SK-N-SH (cell line): Measurements from ENCODE around the gene RNF157. TPM values are rescaled to one million over a fixed set of nuclear protein-coding genes. Genes with fewer than 3 reads are reported as not detected.

ENCODE experiments used
- CTCF ChIA-PET: fragments of 300-600, 350-600 bp; formaldehyde crosslinking; extraction: SDS; loops from one replicate; lab custom pipeline; 2021; lab: Yijun Ruan, JAX
- POLR2A ChIA-PET: fragments of 350-600 bp; sonication (Branson Sonifier 250); formaldehyde crosslinking; extraction: SDS; loops from one replicate; lab custom pipeline; 2020; ENCODE audit warnings: antibody characterized with exemption, inconsistent platforms; lab: Yijun Ruan, JAX
- DNase-seq: peaks from one replicate; pipeline ENCODE4 v3.0.0; 2012
- H2AFZ ChIP-seq: fragments of 200-600 bp; sonication (generic); 2 replicates; pipeline ENCODE4 v1.8.1; 2016; ENCODE audit warnings: antibody characterized with exemption, mild to moderate bottlenecking, low read depth
- H3F3A ChIP-seq: fragments of 200-600 bp; sonication (generic); replicated peaks from 2 replicates; pipeline ENCODE3; 2016; ENCODE audit warnings: antibody characterized with exemption, mild to moderate bottlenecking; ENCODE audit not compliant: insufficient read depth
- H3K27ac ChIP-seq, 2 experiments: fragments of 200-500 bp in 1 of 2; fragments of 200-600 bp in 1 of 2; sonication (Bioruptor generic) in 1 of 2; sonication (generic), shearing (Covaris generic) in 1 of 2; 2 replicates each; pipeline versions ENCODE4 v1.5.1 to v1.6.1; 2014 to 2016; ENCODE audit warnings: low read depth in 2 of 2, inconsistent platforms in 1 of 2, low read length in 1 of 2, mild to moderate bottlenecking in 1 of 2, mixed read lengths in 1 of 2
- H3K27me3 ChIP-seq: fragments of 200-600 bp; sonication (generic), shearing (Covaris generic); 2 replicates; pipeline ENCODE4 v1.6.1; 2016; ENCODE audit warnings: mixed run types; ENCODE audit not compliant: insufficient read depth
- H3K36me3 ChIP-seq, 2 experiments: fragments of 200-500 bp in 1 of 2; fragments of 200-600 bp in 1 of 2; sonication (Bioruptor generic) in 1 of 2; sonication (generic) in 1 of 2; replicated peaks in 1 of 2; 2 replicates each; pipeline versions ENCODE3 to v1.5.1; 2014 to 2016; ENCODE audit warnings: low read length in 1 of 2, mild to moderate bottlenecking in 1 of 2; ENCODE audit not compliant: insufficient read depth in 2 of 2, control insufficient read depth in 1 of 2
- H3K4me1 ChIP-seq, 2 experiments: fragments of 200-500 bp in 1 of 2; fragments of 200-600 bp in 1 of 2; sonication (Bioruptor generic) in 1 of 2; sonication (generic), shearing (Covaris generic) in 1 of 2; 2 replicates each; pipeline versions ENCODE4 v1.5.1 to v1.6.1; 2014 to 2016; ENCODE audit warnings: low read depth in 1 of 2, low read length in 1 of 2, mixed run types in 1 of 2; ENCODE audit not compliant: insufficient read depth in 2 of 2, control insufficient read depth in 1 of 2
- H3K4me2 ChIP-seq: fragments of 200-600 bp; sonication (generic), shearing (Covaris generic); 2 replicates; pipeline ENCODE4 v1.6.1; 2017; ENCODE audit warnings: mixed run types
- H3K4me3 ChIP-seq, 2 experiments: fragments of 200-500 bp in 1 of 2; fragments of 200-600 bp in 1 of 2; sonication (Bioruptor generic) in 1 of 2; sonication (generic), shearing (Covaris generic) in 1 of 2; 2 replicates each; pipeline versions ENCODE4 v1.5.1 to v1.8.1; 2014 to 2016; ENCODE audit warnings: low read depth in 2 of 2, inconsistent platforms in 1 of 2, low read length in 1 of 2, mild to moderate bottlenecking in 1 of 2, mixed read lengths in 1 of 2, moderate library complexity in 1 of 2
- H3K79me2 ChIP-seq: fragments of 200-600 bp; sonication (generic); 2 replicates; pipeline ENCODE4 v1.8.1; 2017; ENCODE audit warnings: mild to moderate bottlenecking; ENCODE audit not compliant: insufficient read depth
- H3K9ac ChIP-seq: fragments of 200-600 bp; sonication (generic); 2 replicates; pipeline ENCODE4 v1.6.1; 2017; ENCODE audit warnings: mixed run types
- H3K9me2 ChIP-seq: fragments of 200-600 bp; sonication (generic); 2 replicates; pipeline ENCODE4 v1.6.1; 2017; ENCODE audit warnings: mixed run types
- H3K9me3 ChIP-seq: fragments of 200-600 bp; sonication (generic); 2 replicates; pipeline ENCODE4 v1.6.1; 2017; ENCODE audit warnings: mixed run types, mild to moderate bottlenecking, moderate library complexity
- H4K20me1 ChIP-seq: fragments of 200-600 bp; sonication (generic); 2 replicates; pipeline ENCODE4 v1.6.1; 2017; ENCODE audit warnings: mild to moderate bottlenecking, mixed run types; ENCODE audit not compliant: insufficient read depth
- CHD2 ChIP-seq: fragments of 150-350 bp; IDR thresholded peaks from 2 replicates; pipeline ENCODE4 v1.6.1; 2018; ENCODE audit warnings: low read length; ENCODE audit not compliant: partially characterized antibody
- EZH2phosphoT487 ChIP-seq: fragments of 200-600 bp; sonication (generic); IDR thresholded peaks from 2 replicates; pipeline ENCODE4 v1.6.1; 2017; ENCODE audit warnings: low read depth, mixed run types, mild to moderate bottlenecking, antibody characterized with exemption, moderate library complexity, borderline replicate concordance
- GABPA ChIP-seq: IDR thresholded peaks from 2 replicates; pipeline ENCODE4 v1.4.0; 2012; ENCODE audit warnings: low read depth, mild to moderate bottlenecking
- NFIC ChIP-seq: IDR thresholded peaks from 2 replicates; pipeline ENCODE4 v1.4.0; 2012; ENCODE audit warnings: borderline replicate concordance
- NRF1 ChIP-seq: IDR thresholded peaks from 2 replicates; pipeline ENCODE4 v1.6.1; 2012; ENCODE audit warnings: low read depth, mild to moderate bottlenecking, low read length
- RXRA ChIP-seq: IDR thresholded peaks from 2 replicates; pipeline ENCODE4 v1.4.0; 2012; ENCODE audit warnings: low read depth, mild to moderate bottlenecking, borderline replicate concordance
- TAF1 ChIP-seq: IDR thresholded peaks from 2 replicates; pipeline ENCODE4 v1.6.1; 2012; ENCODE audit warnings: low read depth, mild to moderate bottlenecking, low read length, moderate library complexity, borderline replicate concordance
- TCF12 ChIP-seq: IDR thresholded peaks from 2 replicates; pipeline ENCODE4 v1.4.0; 2012
- WGBS: methylation state at CpG from one replicate; pipeline ENCODE4 v1.1.6; 2017; ENCODE audit warnings: low lambda C conversion rate; 5-methylcytosine and 5-hydroxymethylcytosine counted together
- polyA plus RNA-seq, 3 experiments: library from polyadenylated mRNA; depleted of rRNA; stranded (reverse); fragments of >200 nt; gene quantifications; 2 replicates each; pipeline ENCODE4 v1.2.3, GENCODE V29; 2012
- TF ChIP-seq, protein P1 (sequence below): fragments of 200-600 bp; sonication (generic); IDR thresholded peaks from 2 replicates; pipeline ENCODE4 v1.6.1; 2017; ENCODE audit warnings: antibody characterized with exemption, mild to moderate bottlenecking, moderate library complexity
- TF ChIP-seq, protein P2 (sequence below): IDR thresholded peaks from 2 replicates; pipeline ENCODE4 v1.4.0; 2012; ENCODE audit warnings: low read depth, borderline replicate concordance
- TF ChIP-seq, protein P3 (sequence below): IDR thresholded peaks from 2 replicates; pipeline ENCODE4 v1.4.0; 2012; ENCODE audit warnings: low read depth
- TF ChIP-seq, protein P4 (sequence below): fragments of 150-350 bp; IDR thresholded peaks from 2 replicates; pipeline ENCODE4 v1.6.1; 2017; ENCODE audit warnings: antibody characterized with exemption, low read length, low read depth, borderline replicate concordance

The RNF157 gene
- polyA plus RNA-seq, 1 of the 3 experiments (the other 2 are of a cell fraction), result 5.2 TPM

DNA sequence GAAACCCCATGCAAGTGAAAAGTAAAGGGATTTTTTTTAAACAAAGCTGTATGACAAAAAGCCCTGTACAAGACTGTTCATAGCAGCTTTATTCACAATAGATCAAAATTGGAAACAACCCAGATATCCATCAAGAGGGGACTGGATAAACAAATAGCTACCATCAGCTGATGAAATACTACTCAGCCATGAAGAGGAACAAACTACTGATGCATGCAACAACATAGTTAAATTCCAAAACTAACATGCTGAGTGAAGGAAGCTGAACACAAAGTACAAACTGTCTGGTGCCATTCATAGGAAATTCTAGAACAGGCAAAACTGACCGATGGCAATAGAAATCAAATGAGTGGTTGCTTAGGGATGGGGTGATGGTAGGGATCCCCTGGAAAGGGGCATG is 114.4 kb downstream of the RNF157 start:
- H3K4me1 ChIP-seq, result no peaks in the 10 kb centered on the region; a peak in 1 of 4 replicates
- no peaks in the 10 kb centered on the region for H3K9me3 ChIP-seq
- H3K9ac ChIP-seq, result no peak overlapping the region
- WGBS, result 92% methylated on average over 1 of the region's 1 CpG
- DNase-seq, result no peak
- no peak overlapping the region for H2AFZ ChIP-seq
- no peak overlapping the region for H3K4me3 ChIP-seq
- no peaks in the 10 kb centered on the region for H3K36me3 ChIP-seq
- POLR2A ChIA-PET, result no interaction called here
- H3K9me2 ChIP-seq, result no peaks in the 10 kb centered on the region
- TF ChIP-seq GABPA (no peak), EZH2phosphoT487 (no peak)
- no peaks in the 10 kb centered on the region for H3K27me3 ChIP-seq
- H4K20me1 ChIP-seq, result no peaks in the 10 kb centered on the region
- CTCF ChIA-PET, result interaction anchor here (0.8 to 18.8 kb wide), 14 partner anchors 14 to 272 kb away, joined by 3 to 332 read pairs (median 4); partner anchors contain the start of genes CDK3, EXOC7 and FOXJ1
- H3K79me2 ChIP-seq, result no peaks in the 10 kb centered on the region
- no peaks in the 10 kb centered on the region for H3F3A ChIP-seq
- no peak overlapping the region for H3K4me2 ChIP-seq
- H3K27ac ChIP-seq, result no peak overlapping the region

DNA sequence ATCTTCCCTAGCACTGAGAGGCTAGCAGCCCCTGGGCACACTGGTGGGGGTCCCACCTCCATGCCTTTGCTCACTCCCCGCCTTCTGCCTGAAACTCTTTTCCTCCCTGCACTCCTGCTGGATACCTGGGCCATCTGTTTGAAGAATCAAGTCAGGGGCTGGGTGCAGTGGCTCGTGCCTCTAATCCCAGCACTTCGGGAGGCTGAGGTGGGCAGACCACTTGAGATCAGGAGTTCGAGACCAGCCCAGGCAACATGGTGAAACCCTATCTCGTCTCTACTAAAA is 115.0 kb downstream of the RNF157 start:
- H3K9me2 ChIP-seq, result no peaks in the 10 kb centered on the region
- TF ChIP-seq TCF12 (no peak), NFIC (no peak), NRF1 (no peak), TAF1 (no peak), CHD2 (no peak), RXRA (no peak)
- TF ChIP-seq, protein P1, sequence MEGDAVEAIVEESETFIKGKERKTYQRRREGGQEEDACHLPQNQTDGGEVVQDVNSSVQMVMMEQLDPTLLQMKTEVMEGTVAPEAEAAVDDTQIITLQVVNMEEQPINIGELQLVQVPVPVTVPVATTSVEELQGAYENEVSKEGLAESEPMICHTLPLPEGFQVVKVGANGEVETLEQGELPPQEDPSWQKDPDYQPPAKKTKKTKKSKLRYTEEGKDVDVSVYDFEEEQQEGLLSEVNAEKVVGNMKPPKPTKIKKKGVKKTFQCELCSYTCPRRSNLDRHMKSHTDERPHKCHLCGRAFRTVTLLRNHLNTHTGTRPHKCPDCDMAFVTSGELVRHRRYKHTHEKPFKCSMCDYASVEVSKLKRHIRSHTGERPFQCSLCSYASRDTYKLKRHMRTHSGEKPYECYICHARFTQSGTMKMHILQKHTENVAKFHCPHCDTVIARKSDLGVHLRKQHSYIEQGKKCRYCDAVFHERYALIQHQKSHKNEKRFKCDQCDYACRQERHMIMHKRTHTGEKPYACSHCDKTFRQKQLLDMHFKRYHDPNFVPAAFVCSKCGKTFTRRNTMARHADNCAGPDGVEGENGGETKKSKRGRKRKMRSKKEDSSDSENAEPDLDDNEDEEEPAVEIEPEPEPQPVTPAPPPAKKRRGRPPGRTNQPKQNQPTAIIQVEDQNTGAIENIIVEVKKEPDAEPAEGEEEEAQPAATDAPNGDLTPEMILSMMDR, result no peak
- TF ChIP-seq, protein P2, sequence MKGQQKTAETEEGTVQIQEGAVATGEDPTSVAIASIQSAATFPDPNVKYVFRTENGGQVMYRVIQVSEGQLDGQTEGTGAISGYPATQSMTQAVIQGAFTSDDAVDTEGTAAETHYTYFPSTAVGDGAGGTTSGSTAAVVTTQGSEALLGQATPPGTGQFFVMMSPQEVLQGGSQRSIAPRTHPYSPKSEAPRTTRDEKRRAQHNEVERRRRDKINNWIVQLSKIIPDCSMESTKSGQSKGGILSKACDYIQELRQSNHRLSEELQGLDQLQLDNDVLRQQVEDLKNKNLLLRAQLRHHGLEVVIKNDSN, result no peak
- TF ChIP-seq, protein P3, sequence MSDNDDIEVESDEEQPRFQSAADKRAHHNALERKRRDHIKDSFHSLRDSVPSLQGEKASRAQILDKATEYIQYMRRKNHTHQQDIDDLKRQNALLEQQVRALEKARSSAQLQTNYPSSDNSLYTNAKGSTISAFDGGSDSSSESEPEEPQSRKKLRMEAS, result no peak
- TF ChIP-seq, protein P4, sequence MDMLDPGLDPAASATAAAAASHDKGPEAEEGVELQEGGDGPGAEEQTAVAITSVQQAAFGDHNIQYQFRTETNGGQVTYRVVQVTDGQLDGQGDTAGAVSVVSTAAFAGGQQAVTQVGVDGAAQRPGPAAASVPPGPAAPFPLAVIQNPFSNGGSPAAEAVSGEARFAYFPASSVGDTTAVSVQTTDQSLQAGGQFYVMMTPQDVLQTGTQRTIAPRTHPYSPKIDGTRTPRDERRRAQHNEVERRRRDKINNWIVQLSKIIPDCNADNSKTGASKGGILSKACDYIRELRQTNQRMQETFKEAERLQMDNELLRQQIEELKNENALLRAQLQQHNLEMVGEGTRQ, result no peak
- TF ChIP-seq, all 33 proteins: peak for 0
- Histone ChIP-seq H3K27ac (no peak overlapping the region), H3K4me2 (no peak overlapping the region), H3F3A (no peaks in the 10 kb centered on the region), H3K4me3 (no peak overlapping the region), H3K4me1 (no peaks in the 10 kb centered on the region; a peak in 1 of 4 replicates), H3K27me3 (no peaks in the 10 kb centered on the region), H3K36me3 (no peaks in the 10 kb centered on the region), H3K9me3 (no peaks in the 10 kb centered on the region), H2AFZ (no peak overlapping the region), H4K20me1 (no peaks in the 10 kb centered on the region), H3K79me2 (no peaks in the 10 kb centered on the region), H3K9ac (no peak overlapping the region)
- 55% methylated on average over 5 of the region's 5 CpGs for WGBS
- no peak for DNase-seq
- CTCF ChIA-PET, result interaction anchor here (0.9 to 18.8 kb wide), 8 partner anchors 22 to 273 kb away, joined by 3 to 332 read pairs (median 4); partner anchors contain the start of gene EXOC7
- POLR2A ChIA-PET, result no interaction called here
